KMS-11 (cell line): ENCODE data around the gene ZNF469.

Source experiments
- H2AFZ ChIP-seq: fragments of 200-600 bp; sonication (generic); 2 replicates; pipeline ENCODE4 v1.6.1; 2016; ENCODE audit warnings: antibody characterized with exemption, mixed run types, low read depth
- H3K27ac ChIP-seq: fragments of 200-600 bp; sonication (generic); 2 replicates; pipeline ENCODE4 v1.6.1; 2016; ENCODE audit warnings: mild to moderate bottlenecking, mixed run types
- H3K27me3 ChIP-seq: fragments of 200-600 bp; sonication (generic); 2 replicates; pipeline ENCODE4 v1.6.1; 2017; ENCODE audit warnings: mild to moderate bottlenecking, low read depth, mixed run types, moderate library complexity; ENCODE audit not compliant: insufficient read depth
- H3K36me3 ChIP-seq: fragments of 200-600 bp; sonication (generic); 2 replicates; pipeline ENCODE4 v1.6.1; 2017; ENCODE audit warnings: mild to moderate bottlenecking, mixed run types; ENCODE audit not compliant: insufficient read depth
- H3K4me1 ChIP-seq: fragments of 200-600 bp; sonication (generic); 2 replicates; pipeline ENCODE4 v1.6.1; 2016; ENCODE audit warnings: mild to moderate bottlenecking, low read depth, mixed run types; ENCODE audit not compliant: poor library complexity, severe bottlenecking
- H3K4me2 ChIP-seq: fragments of 200-600 bp; sonication (generic); 2 replicates; pipeline ENCODE4 v1.7.0; 2016; ENCODE audit warnings: mild to moderate bottlenecking, mixed run types
- H3K4me3 ChIP-seq: fragments of 200-600 bp; sonication (generic); IDR thresholded peaks from 2 replicates; pipeline ENCODE4 v1.6.1; 2017; ENCODE audit warnings: low read depth, low read length, mixed read lengths; ENCODE audit not compliant: insufficient read depth
- H3K79me2 ChIP-seq: fragments of 200-600 bp; sonication (generic); 2 replicates; pipeline ENCODE4 v1.6.1; 2016; ENCODE audit warnings: low read depth, mixed run types; ENCODE audit not compliant: insufficient read depth
- H3K9ac ChIP-seq: fragments of 200-600 bp; sonication (generic); 2 replicates; pipeline ENCODE4 v1.6.1; 2016; ENCODE audit warnings: mild to moderate bottlenecking, mixed run types
- H4K20me1 ChIP-seq: fragments of 200-600 bp; sonication (generic); 2 replicates; pipeline ENCODE4 v1.6.1; 2016; ENCODE audit warnings: mild to moderate bottlenecking, mixed run types; ENCODE audit not compliant: insufficient read depth
- CTCF ChIP-seq: fragments of 200-600 bp; sonication (generic); conservative IDR thresholded peaks from 2 replicates; pipeline ENCODE4 v1.6.1; 2017; ENCODE audit warnings: low read depth, mild to moderate bottlenecking, antibody characterized with exemption, low read length, moderate library complexity, mixed read lengths

Gene ZNF469

DNA sequence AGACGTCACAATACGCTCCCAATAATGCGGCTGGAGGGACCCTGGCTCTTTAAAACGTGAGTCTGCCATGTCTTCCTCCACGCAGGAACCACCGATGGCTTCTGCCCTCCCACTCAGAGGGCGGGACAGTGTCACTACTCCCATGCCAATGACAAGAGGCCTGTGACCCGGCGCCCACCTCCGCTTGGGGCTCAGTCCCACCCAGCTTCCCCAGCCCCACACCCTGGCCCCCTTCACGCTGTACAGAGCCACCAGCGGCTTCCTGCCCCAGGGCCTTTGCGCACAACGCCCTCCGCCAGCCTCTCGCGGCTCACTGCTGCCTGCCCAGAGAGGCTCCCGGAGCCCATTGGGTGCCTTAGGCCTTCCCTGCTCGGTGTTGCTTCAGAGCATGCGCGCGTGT lies 29.5 kb upstream of the ZNF469 start:
- H4K20me1 ChIP-seq, result no peaks in the 10 kb centered on the region
- H3K4me1 ChIP-seq, result no peaks in the 10 kb centered on the region
- no peaks in the 10 kb centered on the region for H3K36me3 ChIP-seq
- H3K9ac ChIP-seq, result no peak overlapping the region
- H3K27me3 ChIP-seq, result peaks cover 38% of the 10 kb centered on the region
- H2AFZ ChIP-seq, result no peak overlapping the region
- H3K4me3 ChIP-seq, result no peak overlapping the region
- TF ChIP-seq CTCF, result no peak
- H3K79me2 ChIP-seq, result no peaks in the 10 kb centered on the region
- no peak overlapping the region for H3K4me2 ChIP-seq
- no peak overlapping the region for H3K27ac ChIP-seq

DNA sequence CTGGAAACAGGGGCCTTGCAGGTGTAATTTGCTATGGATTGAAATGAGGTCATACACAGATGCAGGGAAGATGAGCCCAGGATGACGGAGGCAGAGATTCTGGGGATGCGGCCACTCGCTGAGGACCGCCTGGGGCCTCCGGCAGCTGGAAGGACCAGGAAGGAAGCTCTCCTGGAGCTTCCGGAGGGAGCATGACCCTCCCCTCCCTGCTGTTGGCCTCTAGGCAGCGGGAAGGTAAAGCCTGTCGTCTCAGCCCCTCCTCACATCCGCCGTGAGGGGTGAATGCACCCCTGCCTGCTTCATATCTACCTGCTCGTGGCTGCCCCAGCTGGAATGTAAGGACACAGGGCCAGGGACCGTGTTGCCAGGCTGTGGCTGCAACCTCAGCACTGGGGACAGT lies 29.1 kb upstream of the ZNF469 start:
- H3K27ac ChIP-seq, result no peak overlapping the region
- no peak overlapping the region for H3K4me2 ChIP-seq
- H3K79me2 ChIP-seq, result no peaks in the 10 kb centered on the region
- no peaks in the 10 kb centered on the region for H3K36me3 ChIP-seq
- H3K4me1 ChIP-seq, result no peaks in the 10 kb centered on the region
- no peak for TF ChIP-seq CTCF
- H4K20me1 ChIP-seq, result no peaks in the 10 kb centered on the region
- H3K9ac ChIP-seq, result no peak overlapping the region
- no peak overlapping the region for H3K4me3 ChIP-seq
- H3K27me3 ChIP-seq, result peaks cover 41% of the 10 kb centered on the region
- H2AFZ ChIP-seq, result no peak overlapping the region

DNA sequence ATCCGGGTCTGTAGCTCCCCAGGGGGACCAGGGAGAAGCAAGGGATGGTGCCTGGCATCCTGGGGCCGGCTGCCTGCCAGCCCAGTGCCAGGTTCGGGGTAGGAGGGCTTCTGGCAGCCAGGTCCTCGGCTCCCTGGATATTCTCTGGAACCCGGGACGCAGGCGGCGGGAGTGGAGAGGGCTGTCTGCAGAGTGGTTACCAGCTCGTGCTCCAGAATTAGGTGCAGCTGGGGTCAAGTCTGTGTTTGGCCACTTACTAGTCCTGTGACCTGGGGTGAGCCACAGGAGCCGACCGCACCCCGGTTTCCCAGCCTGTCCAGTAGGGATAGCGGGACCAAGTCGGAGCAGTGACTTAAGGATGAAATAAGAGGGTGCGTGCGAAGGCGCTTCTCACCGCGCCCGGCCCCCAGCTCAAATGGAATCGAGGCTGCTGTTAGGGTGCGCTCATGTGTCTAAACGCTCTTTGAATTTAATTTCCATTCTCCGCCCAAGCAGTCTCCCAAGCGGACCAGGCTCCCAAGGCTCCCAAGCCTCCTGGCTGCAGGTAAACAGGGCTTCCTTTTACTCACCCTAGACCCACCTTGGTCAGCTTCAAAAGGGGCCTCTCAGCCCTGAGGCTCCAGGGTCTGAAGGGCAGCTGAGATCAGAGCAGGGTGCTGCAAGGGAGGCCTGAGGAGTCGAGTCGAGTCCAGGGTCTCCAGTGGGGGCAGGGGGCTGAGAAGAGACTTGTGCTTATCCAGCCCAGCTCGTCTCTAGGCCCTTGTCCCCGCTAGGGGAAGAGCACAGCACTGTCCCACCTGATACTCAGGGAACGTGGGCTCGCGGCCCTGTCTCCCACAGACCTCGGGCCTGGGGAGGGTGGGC lies 28.3 kb upstream of the ZNF469 start:
- Histone ChIP-seq H2AFZ (no peak overlapping the region), H3K4me1 (no peaks in the 10 kb centered on the region), H3K4me2 (no peak overlapping the region), H3K27ac (no peak overlapping the region), H3K27me3 (peaks cover 47% of the 10 kb centered on the region), H4K20me1 (no peaks in the 10 kb centered on the region), H3K4me3 (no peak overlapping the region), H3K9ac (no peak overlapping the region), H3K36me3 (no peaks in the 10 kb centered on the region), H3K79me2 (no peaks in the 10 kb centered on the region)
- no peak for TF ChIP-seq CTCF

DNA sequence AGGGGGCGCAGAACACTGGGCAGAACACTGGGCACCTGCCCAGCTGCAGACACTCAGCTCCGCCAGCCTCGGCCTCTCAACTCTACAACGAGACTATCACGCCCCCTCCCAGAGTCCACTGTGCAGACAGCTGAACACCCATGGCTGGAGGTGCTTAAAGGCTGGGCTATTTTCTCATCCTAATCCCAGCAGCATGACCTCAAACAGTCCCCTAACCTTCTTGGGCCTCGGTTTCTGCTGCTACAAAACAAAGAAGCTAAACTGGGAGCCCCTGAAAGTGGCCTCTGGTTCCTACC lies 27.7 kb upstream of the ZNF469 start:
- no peak for TF ChIP-seq CTCF
- H3K9ac ChIP-seq, result no peak overlapping the region
- no peaks in the 10 kb centered on the region for H3K79me2 ChIP-seq
- no peak overlapping the region for H3K4me2 ChIP-seq
- H4K20me1 ChIP-seq, result no peaks in the 10 kb centered on the region
- peaks cover 53% of the 10 kb centered on the region for H3K27me3 ChIP-seq
- no peak overlapping the region for H2AFZ ChIP-seq
- no peaks in the 10 kb centered on the region for H3K4me1 ChIP-seq
- no peak overlapping the region for H3K4me3 ChIP-seq
- H3K27ac ChIP-seq, result no peak overlapping the region
- no peaks in the 10 kb centered on the region for H3K36me3 ChIP-seq
